ENCODE data around the gene LAMA2. TPM values are rescaled to one million over a fixed set of nuclear protein-coding genes. Genes with fewer than 3 reads are reported as not detected.
A peak's percentile ranks its signal among the peaks of the same experiment; 100 is the strongest.

The LAMA2 gene
- total RNA-seq, 1 experiment from 2014 or later = 8.2 TPM

- no peaks in the 10 kb centered on the region for H3K4me1 ChIP-seq (ENCODE audit: control insufficient read depth in 1 of 2, insufficient read depth in 2 of 2, low read length in 2 of 2)
- H3K79me2 ChIP-seq (ENCODE audit: insufficient read depth, low read length) = no peaks in the 10 kb centered on the region
- H2AFZ ChIP-seq (ENCODE audit: low read depth, low read length, poor library complexity, severe bottlenecking) = no peak overlapping the region
- H3K4me2 ChIP-seq (ENCODE audit: low read length) = no peak overlapping the region
- no peak overlapping the region for H3K9ac ChIP-seq (ENCODE audit: low read length)
- TF ChIP-seq JUND (IDR thresholded peaks at IDR 0.05) (no peak), CBX3 (IDR thresholded peaks at IDR 0.05; ENCODE audit: low read depth) (no peak), RAD21 (IDR thresholded peaks at IDR 0.05; ENCODE audit: low read depth) (no peak), ATF3 (IDR thresholded peaks at IDR 0.05) (no peak), EGR1 (IDR thresholded peaks at IDR 0.05; ENCODE audit: low read depth) (no peak), FOSL1 (IDR thresholded peaks at IDR 0.05; ENCODE audit: low read depth) (no peak), EZH2phosphoT487 (IDR thresholded peaks at IDR 0.05; ENCODE audit: borderline replicate concordance) (no peak)
- no peak overlapping the region for H3K27ac ChIP-seq (ENCODE audit: low read depth, low read length)
- RAD21 ChIA-PET (ENCODE audit: low non-redundant PET in 1 of 2, low total read pairs in 2 of 2, uncharacterized antibody in 2 of 2, unreplicated experiment in 2 of 2) = no interaction called here
- H3K27me3 ChIP-seq (ENCODE audit: insufficient read depth, low read length) = no peaks in the 10 kb centered on the region
- DNase-seq (ENCODE audit: low read depth, low spot score) (no peak), ATAC-seq (no peak)
- intact Hi-C loops (cut with micrococcal nuclease) = no loop called here
- no peaks in the 10 kb centered on the region for H3K9me3 ChIP-seq (ENCODE audit: control insufficient read depth in 1 of 2, insufficient read depth in 1 of 2, low read depth in 1 of 2, low read length in 2 of 2)
- CTCF ChIA-PET = no interaction called here
- H3K9me2 ChIP-seq (ENCODE audit: insufficient read depth) = no peaks in the 10 kb centered on the region
- H3K36me3 ChIP-seq (ENCODE audit: control insufficient read depth in 1 of 2, insufficient read depth in 2 of 2, low read length in 2 of 2) = no peaks in the 10 kb centered on the region
- POLR2A ChIA-PET = no interaction called here
- BruUV-seq (replicated peaks) = no TSS peak
- H3K4me3 ChIP-seq (replicated peaks in 1 of 2; ENCODE audit: low read depth in 1 of 2, low read length in 2 of 2) = no peak overlapping the region
- H4K20me1 ChIP-seq (ENCODE audit: insufficient read depth) = no peaks in the 10 kb centered on the region
Measured at GRCh38 chr6:129460221-129460620, 577.3 kb downstream of the LAMA2 start.

DNA sequence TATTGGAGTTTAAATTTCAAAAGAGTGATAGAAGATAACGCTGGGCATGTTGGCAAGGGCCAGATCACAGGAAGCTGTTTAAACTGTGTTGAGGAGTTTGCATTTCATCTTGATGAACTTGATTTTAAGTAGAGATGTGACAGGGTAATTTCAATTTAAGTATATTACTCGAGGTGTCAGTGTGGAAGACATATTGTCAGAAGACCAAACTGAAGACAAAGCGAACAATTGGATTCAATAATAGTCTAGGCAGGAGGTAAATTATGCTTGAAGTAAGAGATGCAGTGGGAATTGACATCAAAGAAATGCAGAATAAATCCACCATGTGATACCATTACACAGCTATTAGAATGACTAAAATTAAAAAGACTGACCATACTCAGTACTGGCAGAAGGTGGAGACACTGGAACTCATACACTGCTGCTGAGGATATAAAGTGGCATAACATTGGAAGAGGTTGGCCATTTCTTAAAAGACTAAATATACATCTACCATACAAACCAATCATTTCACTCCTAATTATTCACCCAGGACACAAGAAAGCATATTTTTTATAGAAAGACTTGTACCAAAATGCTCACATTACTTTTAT, 586.2 kb downstream of the LAMA2 start:
- Histone ChIP-seq H3K4me1 (ENCODE audit: control insufficient read depth in 1 of 2, insufficient read depth in 2 of 2, low read length in 2 of 2) (peaks cover 0 to 5% of the 10 kb centered on the region in 2 experiments; a peak in 1 of 4 replicates), H3K9ac (ENCODE audit: low read length) (no peak overlapping the region), H2AFZ (ENCODE audit: low read depth, low read length, poor library complexity, severe bottlenecking) (no peak overlapping the region), H3K4me3 (replicated peaks in 1 of 2; ENCODE audit: low read depth in 1 of 2, low read length in 2 of 2) (no peak overlapping the region), H3K9me2 (ENCODE audit: insufficient read depth) (no peaks in the 10 kb centered on the region), H3K36me3 (ENCODE audit: control insufficient read depth in 1 of 2, insufficient read depth in 2 of 2, low read length in 2 of 2) (no peaks in the 10 kb centered on the region), H3K79me2 (ENCODE audit: insufficient read depth, low read length) (no peaks in the 10 kb centered on the region), H3K27me3 (ENCODE audit: insufficient read depth, low read length) (no peaks in the 10 kb centered on the region), H3K4me2 (ENCODE audit: low read length) (no peak overlapping the region), H3K9me3 (ENCODE audit: control insufficient read depth in 1 of 2, insufficient read depth in 1 of 2, low read depth in 1 of 2, low read length in 2 of 2) (no peaks in the 10 kb centered on the region), H4K20me1 (ENCODE audit: insufficient read depth) (no peaks in the 10 kb centered on the region), H3K27ac (ENCODE audit: low read depth, low read length) (no peak overlapping the region)
- ChIA-PET RAD21 (ENCODE audit: low non-redundant PET in 1 of 2, low total read pairs in 2 of 2, uncharacterized antibody in 2 of 2, unreplicated experiment in 2 of 2) (interaction anchor here (0.6 to 0.9 kb wide), 3 partner anchors 129 to 1885 kb away, joined by 3 read pairs; no protein-coding TSS in a partner anchor), POLR2A (no interaction called here), CTCF (interaction anchor here (0.7 kb wide), 2 partner anchors 24 to 97 kb away, joined by 3 read pairs; no protein-coding TSS in a partner anchor)
- DNase-seq (ENCODE audit: low read depth, low spot score) (no peak), ATAC-seq (peak; percentile 75)
- intact Hi-C loops (cut with micrococcal nuclease) = no loop called here
- TF ChIP-seq JUND (IDR thresholded peaks at IDR 0.05) = no peak
- TF ChIP-seq CBX3 (IDR thresholded peaks at IDR 0.05; ENCODE audit: low read depth) = 0 out of 2 replicates have a peak, but pooled peaks have one; percentile 45
- peak; percentile 51 for TF ChIP-seq RAD21 (IDR thresholded peaks at IDR 0.05; ENCODE audit: low read depth)
- TF ChIP-seq, protein P1, sequence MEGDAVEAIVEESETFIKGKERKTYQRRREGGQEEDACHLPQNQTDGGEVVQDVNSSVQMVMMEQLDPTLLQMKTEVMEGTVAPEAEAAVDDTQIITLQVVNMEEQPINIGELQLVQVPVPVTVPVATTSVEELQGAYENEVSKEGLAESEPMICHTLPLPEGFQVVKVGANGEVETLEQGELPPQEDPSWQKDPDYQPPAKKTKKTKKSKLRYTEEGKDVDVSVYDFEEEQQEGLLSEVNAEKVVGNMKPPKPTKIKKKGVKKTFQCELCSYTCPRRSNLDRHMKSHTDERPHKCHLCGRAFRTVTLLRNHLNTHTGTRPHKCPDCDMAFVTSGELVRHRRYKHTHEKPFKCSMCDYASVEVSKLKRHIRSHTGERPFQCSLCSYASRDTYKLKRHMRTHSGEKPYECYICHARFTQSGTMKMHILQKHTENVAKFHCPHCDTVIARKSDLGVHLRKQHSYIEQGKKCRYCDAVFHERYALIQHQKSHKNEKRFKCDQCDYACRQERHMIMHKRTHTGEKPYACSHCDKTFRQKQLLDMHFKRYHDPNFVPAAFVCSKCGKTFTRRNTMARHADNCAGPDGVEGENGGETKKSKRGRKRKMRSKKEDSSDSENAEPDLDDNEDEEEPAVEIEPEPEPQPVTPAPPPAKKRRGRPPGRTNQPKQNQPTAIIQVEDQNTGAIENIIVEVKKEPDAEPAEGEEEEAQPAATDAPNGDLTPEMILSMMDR (IDR thresholded peaks at IDR 0.05 in 2 of 3, conservative IDR thresholded peaks at IDR 0.05 in 1 of 3; ENCODE audit: borderline replicate concordance in 1 of 3, insufficient read depth in 1 of 3, low read depth in 2 of 3, low read length in 2 of 3) = peak in 2 of 3 experiments; percentile 8 to 31; a peak in 1 of 6 replicates
- BruUV-seq (replicated peaks) = no TSS peak
